ENCODE measurements around the gene HS3ST4. TPM values are rescaled to one million over a fixed set of nuclear protein-coding genes. Genes with fewer than 3 reads are reported as not detected.
"Not testable (repeated sequence)": the region's sequence is repeated elsewhere in the genome, so short reads cannot be mapped to it uniquely, and the experiment has no call there.

Gene HS3ST4
- total RNA-seq, 1 donor from 2014 or later: not detected

GRCh38 chr16:25951999-25952398, 260.2 kb downstream of the HS3ST4 start:
- intact Hi-C loops (cut with DNase I): no loop called here

DNA sequence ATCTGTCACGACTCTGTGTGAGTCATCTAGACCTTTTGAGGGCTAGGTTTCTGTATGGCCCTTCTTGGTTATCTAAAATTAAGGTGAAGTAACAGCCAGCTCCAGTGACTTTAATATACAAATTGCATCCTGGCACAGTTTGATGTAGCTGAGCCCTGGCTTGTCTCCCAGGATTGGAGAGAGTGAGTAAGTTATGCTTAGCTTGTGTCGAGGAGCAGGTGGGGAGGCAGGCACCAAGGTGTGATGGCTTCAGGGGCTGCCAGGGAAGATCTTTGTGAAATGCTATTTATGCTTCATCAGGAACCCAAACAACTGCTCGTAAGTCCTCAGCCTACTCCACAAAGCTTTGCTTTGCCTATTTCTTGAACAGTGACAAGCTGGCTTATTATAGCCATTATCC, 261.2 kb downstream of the HS3ST4 start:
- intact Hi-C loops (cut with DNase I): no loop called here

More at GRCh38 chr16:25951999-25952398, 260.2 kb downstream of the HS3ST4 start:
- no peak for DNase-seq (ENCODE audit: low spot score)

DNA sequence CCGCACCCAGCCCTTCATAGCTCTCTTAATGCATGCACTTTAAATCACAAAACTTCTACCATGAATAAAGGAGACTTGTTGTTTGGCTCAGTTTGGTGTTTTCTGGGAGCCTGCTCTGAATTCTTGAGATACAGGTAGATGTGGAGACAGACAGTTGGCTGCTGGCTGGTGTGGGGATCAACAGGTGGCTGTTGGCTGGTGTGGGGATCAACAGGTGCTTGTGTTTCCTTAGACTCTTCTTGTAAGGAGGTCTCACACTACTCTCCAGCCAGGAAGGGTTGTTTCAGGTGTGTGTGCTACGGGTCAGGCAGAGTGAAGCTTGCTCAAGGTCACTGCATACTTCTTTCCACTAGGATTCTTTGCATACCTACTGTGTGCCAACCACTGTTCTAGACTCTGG, 265.9 kb downstream of the HS3ST4 start:
- DNase-seq (ENCODE audit: low spot score): no peak
- intact Hi-C loops (cut with DNase I): no loop called here

More for the DNA sequence above, 261.2 kb downstream of the HS3ST4 start:
- no peak for DNase-seq (ENCODE audit: low spot score)

DNA sequence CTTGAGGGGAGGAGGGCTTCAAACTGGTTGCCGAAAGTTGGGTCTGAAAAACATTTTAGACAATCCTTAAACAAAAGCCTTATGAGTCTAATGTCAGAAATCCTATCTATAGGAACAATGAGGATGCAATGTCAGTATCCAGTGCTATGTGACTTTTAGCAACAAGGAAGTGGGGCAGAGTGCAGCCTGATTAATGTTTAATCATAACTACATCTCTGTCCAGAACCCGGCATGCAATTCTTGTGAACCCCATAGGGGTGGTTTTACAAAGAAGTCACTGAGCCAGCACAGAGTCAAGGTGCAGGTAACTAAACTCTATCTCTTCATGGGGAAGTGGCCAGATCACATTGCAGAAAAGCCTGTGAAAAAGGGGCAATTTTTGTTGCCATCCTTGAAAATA, 267.5 kb downstream of the HS3ST4 start:
- intact Hi-C loops (cut with DNase I): no loop called here
- no peak for DNase-seq (ENCODE audit: low spot score)

- no peak for DNase-seq (ENCODE audit: low spot score)
- intact Hi-C loops (cut with DNase I): no loop called here
Observed at GRCh38 chr16:25966172-25967097, 274.7 kb downstream of the HS3ST4 start.

- intact Hi-C loops (cut with DNase I): no loop called here
- DNase-seq (ENCODE audit: low spot score): no peak
Observed at GRCh38 chr16:25977121-25977520, 285.4 kb downstream of the HS3ST4 start.

GRCh38 chr16:25978218-25978617, 286.5 kb downstream of the HS3ST4 start:
- intact Hi-C loops (cut with DNase I): no loop called here
- DNase-seq (ENCODE audit: low spot score): no peak

GRCh38 chr16:25988084-25988483, 296.3 kb downstream of the HS3ST4 start:
- no peak for DNase-seq (ENCODE audit: low spot score)
- intact Hi-C loops (cut with DNase I): no loop called here

DNA sequence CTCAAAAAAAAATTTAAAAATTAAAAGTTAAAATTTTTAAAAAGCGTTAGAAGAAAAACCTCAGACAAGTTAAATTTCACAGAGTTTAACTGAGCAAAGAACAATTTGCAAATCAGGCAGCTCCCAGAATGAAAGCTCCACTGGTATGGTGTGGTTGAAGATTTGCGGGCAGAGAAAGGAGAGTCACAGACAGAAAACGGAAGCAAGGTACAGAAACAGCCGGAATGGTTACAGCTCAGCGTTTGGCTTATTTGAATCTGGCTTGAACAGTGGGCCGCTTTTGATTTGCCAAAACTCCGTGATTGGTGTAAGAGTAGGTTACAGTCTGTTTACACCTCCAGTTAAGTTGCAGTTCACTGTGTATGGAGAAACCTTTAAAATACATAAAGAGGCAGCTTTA, 297.1 kb downstream of the HS3ST4 start:
- intact Hi-C loops (cut with DNase I): no loop called here
- DNase-seq (ENCODE audit: low spot score): no peak

DNA sequence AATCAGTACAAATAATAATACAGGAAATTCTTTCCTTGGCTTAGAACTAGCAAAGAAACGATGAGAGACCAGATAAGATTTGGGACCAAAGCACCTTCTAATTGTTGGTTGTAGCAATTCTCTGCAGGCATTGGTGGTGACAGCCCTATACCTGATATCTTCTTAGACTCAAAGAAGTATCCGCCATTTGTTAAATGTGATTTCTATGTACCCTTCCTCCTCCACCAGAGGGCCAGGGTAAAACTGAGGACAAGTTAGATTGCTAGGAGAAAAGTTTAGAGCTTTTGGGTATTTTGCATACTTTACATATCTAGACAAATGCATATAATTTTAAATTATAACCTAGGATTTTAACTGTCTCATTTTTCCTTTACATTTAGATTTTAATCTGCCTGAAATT, 304.3 kb downstream of the HS3ST4 start:
- intact Hi-C loops (cut with DNase I): no loop called here
- no peak for DNase-seq (ENCODE audit: low spot score)

- intact Hi-C loops (cut with DNase I): no loop called here
- no peak for DNase-seq (ENCODE audit: low spot score)
Observed at GRCh38 chr16:26005336-26005735, 313.6 kb downstream of the HS3ST4 start.

DNA sequence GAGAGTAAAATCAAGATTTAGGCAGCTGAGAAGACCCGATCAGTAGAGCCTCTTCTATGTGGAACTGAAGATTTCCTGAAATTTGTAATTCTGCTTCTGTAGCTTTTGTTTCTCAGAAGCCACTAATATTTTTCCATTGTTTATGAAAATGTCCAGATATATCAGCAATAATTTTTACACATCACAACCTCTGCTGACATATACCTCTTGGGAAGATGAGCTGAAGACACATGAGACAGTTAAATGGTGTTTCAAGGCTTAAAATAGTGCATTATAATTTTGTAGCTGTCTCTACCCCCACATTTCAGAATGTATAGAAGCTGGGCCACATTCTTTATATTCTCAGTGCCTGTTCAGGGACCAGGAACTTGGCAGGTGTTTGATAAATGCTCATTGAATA, 320.6 kb downstream of the HS3ST4 start:
- no peak for DNase-seq (ENCODE audit: low spot score)
- intact Hi-C loops (cut with DNase I): no loop called here

GRCh38 chr16:26015776-26016175, 324.0 kb downstream of the HS3ST4 start:
- intact Hi-C loops (cut with DNase I): no loop called here
- no peak for DNase-seq (ENCODE audit: low spot score)

DNA sequence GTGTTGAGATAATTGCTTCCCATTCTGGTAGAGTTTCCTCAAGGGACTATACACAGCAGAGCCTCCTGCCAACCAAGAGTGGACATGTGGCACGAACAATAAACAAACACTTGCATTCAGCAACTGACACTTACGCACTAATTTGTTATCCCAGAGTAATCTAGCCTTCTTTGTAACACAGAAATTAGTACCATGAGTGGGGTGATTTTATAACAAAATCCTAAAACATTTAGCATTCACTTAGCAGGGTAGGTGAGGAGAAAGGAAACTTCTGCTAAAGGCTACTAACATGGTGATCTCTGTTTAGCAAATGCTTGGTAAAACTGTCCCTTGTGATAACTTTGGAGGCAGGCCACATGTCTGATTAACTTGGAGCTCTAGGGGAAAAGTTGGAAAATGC, 325.2 kb downstream of the HS3ST4 start:
- no peak for DNase-seq (ENCODE audit: low spot score)
- intact Hi-C loops (cut with DNase I): no loop called here

GRCh38 chr16:26019381-26020242, 327.9 kb downstream of the HS3ST4 start:
- intact Hi-C loops (cut with DNase I): no loop called here
- DNase-seq (ENCODE audit: low spot score): no peak

DNA sequence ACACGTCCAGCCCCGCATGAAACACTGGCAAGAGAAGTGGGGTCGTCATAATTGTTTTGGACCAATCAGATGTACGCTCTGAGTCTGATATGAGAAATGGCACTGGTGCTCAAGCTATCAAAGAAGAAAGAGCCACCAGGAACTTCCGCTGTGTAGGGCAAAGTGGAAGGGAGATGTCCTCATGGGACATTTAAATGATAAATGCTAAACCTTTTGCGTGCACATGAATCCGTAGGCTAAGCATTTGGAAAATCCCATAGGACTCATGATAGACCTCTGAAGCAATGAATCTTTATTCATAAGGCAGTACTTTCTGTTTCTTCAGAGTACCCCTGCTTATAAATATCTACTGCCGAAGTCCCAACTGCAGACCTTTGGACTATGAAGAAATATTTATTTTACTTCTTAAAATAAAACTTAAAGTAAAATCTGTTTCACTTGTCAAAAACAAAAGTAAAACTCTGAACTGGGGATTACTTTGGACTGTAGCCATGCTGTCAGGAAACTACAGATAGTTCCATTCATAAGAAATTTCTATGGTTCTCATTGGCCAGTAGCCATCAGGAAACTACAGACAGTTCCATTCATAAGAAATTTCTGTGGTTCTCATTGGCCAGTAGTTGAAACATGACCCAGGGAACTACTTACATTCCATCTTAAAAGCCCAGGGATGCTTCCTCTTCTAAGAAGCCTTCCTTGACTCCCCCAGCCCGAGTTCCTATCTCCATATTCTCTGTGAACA, 335.1 kb downstream of the HS3ST4 start:
- no peak for DNase-seq (ENCODE audit: low spot score)
- intact Hi-C loops (cut with DNase I): no loop called here

- intact Hi-C loops (cut with DNase I): no loop called here
- no peak for DNase-seq (ENCODE audit: low spot score)
Observed at GRCh38 chr16:26031286-26031685, 339.5 kb downstream of the HS3ST4 start.

DNA sequence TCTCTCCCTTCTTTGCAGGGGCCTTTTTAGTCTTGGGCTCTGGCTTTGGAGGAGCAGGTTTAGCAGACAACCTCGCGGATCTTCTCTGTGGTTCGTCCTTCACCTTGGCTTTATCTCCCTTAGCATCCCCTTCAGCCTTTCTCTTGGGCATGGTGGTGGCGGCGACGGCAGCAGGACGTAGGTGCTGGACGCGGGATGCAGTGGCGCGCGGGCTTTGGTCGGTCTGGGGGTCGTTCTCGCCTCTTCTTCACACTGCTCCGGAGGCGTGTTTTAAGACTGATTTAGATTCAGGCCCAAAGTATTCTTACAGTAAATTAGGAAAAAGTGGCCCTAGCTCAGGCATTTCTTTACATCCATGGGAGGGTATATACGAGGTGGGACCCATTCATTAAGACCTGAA, 340.9 kb downstream of the HS3ST4 start:
- DNase-seq (ENCODE audit: low spot score); intact Hi-C loops (cut with DNase I): not testable (repeated sequence)

- no peak for DNase-seq (ENCODE audit: low spot score)
- intact Hi-C loops (cut with DNase I): no loop called here
Observed at GRCh38 chr16:26041952-26042668, 350.4 kb downstream of the HS3ST4 start.
